K562 (cell line): Measurements from ENCODE around the gene ARHGAP26. TPM values are rescaled to one million over a fixed set of nuclear protein-coding genes. Genes with fewer than 3 reads are reported as not detected.

Experiments used
- ATAC-seq: fragments of 200-7000 bp; cut with Tn5 transposase; 3 replicates; pipeline ENCODE4 v1.9.1; 2020; ENCODE audit warnings: moderate library complexity
- BruUV-seq: library from RNA; stranded (reverse); fragments of 400-500 nt; replicated peaks from 2 replicates; lab custom pipeline; 2021; lab: Mats Ljungman, UMichigan
- CTCF ChIA-PET: fragments of 300-600 bp; formaldehyde crosslinking; extraction: SDS; loops from one replicate; lab custom pipeline; 2021; ENCODE audit warnings: low intra/inter-chr PET ratio; lab: Yijun Ruan, JAX
- POLR2A ChIA-PET: fragments of 300-600, 350-650 bp; sonication (Branson Sonifier 250); formaldehyde crosslinking; extraction: SDS; loops from one replicate; lab custom pipeline; 2021; ENCODE audit warnings: antibody characterized with exemption, inconsistent platforms; lab: Yijun Ruan, JAX
- DNase-seq, 4 experiments: peaks; one replicate each; pipeline versions ENCODE4 v3.0.0 to v3.0.0-alpha.2; 2011 to 2018; ENCODE audit warnings: low spot score in 3 of 4, mixed read lengths in 3 of 4; ENCODE audit errors: extremely low read depth in 1 of 4
- FAIRE-seq: peaks from 2 replicates; lab custom pipeline; 2011; peaks lifted over from hg19 to GRCh38; lab: Jason Lieb, UNC
- H2AFZ ChIP-seq: 2 replicates; pipeline ENCODE4 v1.6.0; 2011; ENCODE audit warnings: low read depth, low read length, control low read depth, inconsistent platforms
- H3K27ac ChIP-seq: fragments of 200-600 bp; 3 replicates; pipeline ENCODE4 v1.8.0; 2011; ENCODE audit warnings: low read depth, mild to moderate bottlenecking, control low read depth, inconsistent platforms, low read length, moderate library complexity, mixed read lengths; ENCODE audit errors: extremely low read depth
- H3K27me3 ChIP-seq, 2 experiments: fragments of 300-600 bp in 1 of 2; 2 replicates in 1 of 2; 3 replicates in 1 of 2; pipeline versions ENCODE4 v1.6.0 to v1.8.0; 2011; ENCODE audit warnings: inconsistent platforms in 2 of 2, low read length in 2 of 2, mild to moderate bottlenecking in 1 of 2, mixed read lengths in 1 of 2, moderate library complexity in 1 of 2; ENCODE audit not compliant: control insufficient read depth in 2 of 2, insufficient read depth in 2 of 2
- H3K36me3 ChIP-seq: fragments of 300-600 bp; 3 replicates; pipeline ENCODE4 v1.8.0; 2011; ENCODE audit warnings: mild to moderate bottlenecking, low read length, inconsistent platforms; ENCODE audit not compliant: control insufficient read depth, insufficient read depth
- H3K4me1 ChIP-seq, 2 experiments: fragments of 200-600 bp in 1 of 2; replicated peaks in 1 of 2; 2 replicates in 1 of 2; 3 replicates in 1 of 2; pipeline versions ENCODE4 v1.5.1 to v1.8.0; 2011; ENCODE audit warnings: inconsistent platforms in 2 of 2, low read length in 2 of 2, mild to moderate bottlenecking in 1 of 2, mixed read lengths in 1 of 2, moderate library complexity in 1 of 2; ENCODE audit not compliant: control insufficient read depth in 2 of 2, insufficient read depth in 2 of 2
- H3K4me2 ChIP-seq: 2 replicates; pipeline ENCODE4 v1.6.1; 2011; ENCODE audit warnings: low read length, control low read depth, inconsistent platforms, mixed read lengths; ENCODE audit not compliant: insufficient read depth
- H3K4me3 ChIP-seq: fragments of 200-600 bp; sonication (generic), shearing (Covaris generic); 2 replicates; pipeline ENCODE4 v1.5.1; 2016; ENCODE audit warnings: control low read depth, inconsistent platforms
- H3K79me2 ChIP-seq: fragments of 200-600 bp; 3 replicates; pipeline ENCODE4 v1.8.0; 2011; ENCODE audit warnings: low read length, inconsistent platforms; ENCODE audit not compliant: control insufficient read depth, insufficient read depth
- H3K9ac ChIP-seq, 2 experiments: 2 replicates each; pipeline versions ENCODE4 v1.6.0 to v1.6.1; 2011; ENCODE audit warnings: low read depth in 2 of 2, low read length in 2 of 2, control low read depth in 1 of 2, inconsistent platforms in 1 of 2, mild to moderate bottlenecking in 1 of 2, mixed read lengths in 1 of 2; ENCODE audit not compliant: insufficient read depth in 1 of 2
- H3K9me1 ChIP-seq: one replicate; pipeline ENCODE4 v1.6.0; 2011; ENCODE audit warnings: inconsistent platforms, mild to moderate bottlenecking, low read length, moderate library complexity; ENCODE audit not compliant: control insufficient read depth, insufficient read depth
- H3K9me3 ChIP-seq: replicated peaks from 2 replicates; pipeline ENCODE4 v1.5.1; 2011; ENCODE audit warnings: low read depth, low read length, inconsistent platforms; ENCODE audit not compliant: control insufficient read depth, insufficient read depth
- H4K20me1 ChIP-seq: replicated peaks from 2 replicates; pipeline ENCODE4 v1.6.1; 2011; ENCODE audit warnings: low read length, inconsistent platforms, mixed read lengths; ENCODE audit not compliant: control insufficient read depth, insufficient read depth
- CBX1 ChIP-seq: sonication (generic); IDR thresholded peaks from 2 replicates; pipeline ENCODE4 v1.6.1; 2016; ENCODE audit warnings: antibody characterized with exemption, low read depth, mild to moderate bottlenecking
- ELF2 ChIP-seq: fragments of 250-450 bp; sonication (Bioruptor Pico); IDR thresholded peaks from 2 replicates; pipeline ENCODE4 v1.5.0; 2021; ENCODE audit warnings: mild to moderate bottlenecking
- MAFG ChIP-seq: fragments of 450-650 bp; conservative IDR thresholded peaks from 2 replicates; pipeline ENCODE4 v1.6.1; 2016; ENCODE audit warnings: missing genetic modification characterization, missing compliant biosample characterization
- MAZ ChIP-seq, 2 experiments: fragments of 450-650 bp in 1 of 2; sonication (generic) in 1 of 2; formaldehyde crosslinking; IDR thresholded peaks in 1 of 2; conservative IDR thresholded peaks in 1 of 2; 2 replicates each; pipeline versions ENCODE4 v1.4.0 to v1.5.0; 2020; ENCODE audit warnings: mild to moderate bottlenecking in 1 of 2, missing genetic modification reagents in 1 of 2
- SRSF9 ChIP-seq: fragments of 200-400 bp; formaldehyde crosslinking; IDR thresholded peaks from 2 replicates; pipeline ENCODE4 v1.6.1; 2017; ENCODE audit warnings: low read depth, low read length, borderline replicate concordance
- ZNF124 ChIP-seq: sonication (generic); formaldehyde crosslinking; IDR thresholded peaks from 2 replicates; pipeline ENCODE4 v1.8.1; 2022; ENCODE audit warnings: missing genetic modification reagents
- ZNF175 ChIP-seq: fragments of 200-800 bp; sonication (Bioruptor generic); IDR thresholded peaks from 2 replicates; pipeline ENCODE4 v1.6.1; 2016; ENCODE audit warnings: low read depth, mild to moderate bottlenecking, missing genetic modification characterization, missing compliant biosample characterization
- ZNF217 ChIP-seq: sonication (generic); formaldehyde crosslinking; IDR thresholded peaks from 2 replicates; pipeline ENCODE4 v1.8.0; 2022; ENCODE audit warnings: mild to moderate bottlenecking, missing genetic modification reagents
- ZNF57 ChIP-seq: fragments of 450-650 bp; formaldehyde crosslinking; IDR thresholded peaks from 2 replicates; pipeline ENCODE4 v1.4.0; 2020; ENCODE audit warnings: mild to moderate bottlenecking, moderate library complexity
- ZNF584 ChIP-seq: fragments of 200-800 bp; sonication (Bioruptor generic); IDR thresholded peaks from 2 replicates; pipeline ENCODE4 v1.6.1; 2016; ENCODE audit warnings: low read depth, mild to moderate bottlenecking, missing genetic modification characterization, missing compliant biosample characterization
- WGBS: fragments of 100-300 bp; shearing (Covaris generic); methylation state at CpG from one replicate; pipeline ENCODE4 v1.1.6; 2016; ENCODE audit warnings: low coverage, mixed read lengths; ENCODE audit not compliant: insufficient coverage; ENCODE audit errors: missing lambda C conversion rate; 5-methylcytosine and 5-hydroxymethylcytosine counted together
- in situ Hi-C: fragments of 300-500 bp; cut with MboI; formaldehyde crosslinking; loops from 4 replicates; pipeline ENCODE4 v1.15.0; 2018; ENCODE audit warnings: inconsistent platforms, mixed read lengths
- intact Hi-C: fragments of 100-400 bp; cut with micrococcal nuclease; formaldehyde crosslinking; loops from 2 replicates; pipeline ENCODE4 v1.14.2; 2022
- polyA plus RNA-seq, 8 experiments: library from polyadenylated mRNA; depleted of rRNA in 4 of 8; stranded (reverse) in 5 of 8; unstranded in 3 of 8; fragments of >200 nt; fragmentation: Nextera tagmentation in 2 of 8; fragmentation: Illumina TruSeq in 1 of 8; extraction: Ambion mirVana in 2 of 8; extraction: Trizol in 1 of 8; gene quantifications; 2 replicates each; pipeline versions ENCODE4 v1.2.1 to v1.2.3, GENCODE V29; 2011 to 2014; ENCODE audit warnings: inconsistent platforms in 1 of 8, missing spikeins in 1 of 8
- total RNA-seq, 7 experiments: library from RNA; depleted of rRNA in 6 of 7; stranded (reverse); fragments of >200 nt in 6 of 7; fragmentation: Illumina TruSeq in 2 of 7; extraction: Trizol in 2 of 7; gene quantifications; 2 replicates each; pipeline versions ENCODE4 v1.2.1 to v1.2.3, GENCODE V29; 2011 to 2021; ENCODE audit warnings: low replicate concordance in 1 of 7
- TF ChIP-seq, protein P1 (sequence below): fragments of 450-650 bp; formaldehyde crosslinking; IDR thresholded peaks from 2 replicates; pipeline ENCODE4 v1.4.0; 2022; ENCODE audit warnings: missing genetic modification characterization
- TF ChIP-seq, protein P2 (sequence below): sonication (generic); formaldehyde crosslinking; IDR thresholded peaks from 2 replicates; pipeline ENCODE4 v1.8.0; 2022; ENCODE audit warnings: mild to moderate bottlenecking, missing genetic modification reagents
- TF ChIP-seq, protein P3 (sequence below): fragments of 250-450 bp; sonication (Bioruptor Pico); IDR thresholded peaks from 2 replicates; pipeline ENCODE4 v1.5.0; 2021
- TF ChIP-seq, protein P4 (sequence below): fragments of 250-450 bp; sonication (Bioruptor Pico); IDR thresholded peaks from 2 replicates; pipeline ENCODE4 v1.4.0; 2020

Gene ARHGAP26
- total and polyA plus RNA-seq, 9 of the 15 experiments (the other 6 are each of a cell fraction or from before 2014, with no cell fraction given): 0.13 to 1.1 (median 0.55) TPM

DNA sequence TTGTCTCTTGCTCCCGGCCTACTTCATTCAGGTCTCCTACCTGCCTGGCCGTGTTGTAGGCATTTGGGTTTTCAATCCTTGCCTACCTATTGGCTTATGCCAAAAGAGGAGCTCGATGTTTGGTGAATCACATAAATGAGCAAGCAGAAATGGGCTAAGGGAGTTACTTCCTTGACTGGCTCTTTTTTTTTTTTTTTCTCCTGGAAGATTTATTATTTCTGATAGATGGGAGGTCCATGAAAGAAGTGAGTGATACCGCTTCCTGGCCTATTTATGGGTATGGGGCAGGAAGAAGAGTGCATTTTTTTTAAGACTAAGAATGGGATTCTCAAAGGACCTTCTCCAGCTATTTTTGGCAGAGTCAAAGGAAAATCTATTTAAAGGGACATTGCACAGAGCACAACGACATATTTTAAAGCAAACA lies 294.1 kb downstream of the ARHGAP26 start:
- intact Hi-C loops: no loop called here
- H3K9ac ChIP-seq: no peak overlapping the region
- no peak overlapping the region for H3K4me2 ChIP-seq
- no peak overlapping the region for H2AFZ ChIP-seq
- no peaks in the 10 kb centered on the region for H3K9me1 ChIP-seq
- H3K79me2 ChIP-seq: no peaks in the 10 kb centered on the region
- no peak for ATAC-seq
- CTCF ChIA-PET: no interaction called here
- no peaks in the 10 kb centered on the region for H4K20me1 ChIP-seq
- BruUV-seq: no TSS peak
- POLR2A ChIA-PET: interaction anchor here (0.7 kb wide), 1 partner anchor 20 kb away, joined by 3 read pairs; no protein-coding TSS in a partner anchor
- no peaks in the 10 kb centered on the region for H3K9me3 ChIP-seq
- peaks cover 5 to 15% of the 10 kb centered on the region in 2 experiments; a peak in 2 of 5 replicates for H3K27me3 ChIP-seq
- H3K27ac ChIP-seq: no peak overlapping the region
- no peak for FAIRE-seq
- in situ Hi-C loops: no loop called here
- H3K4me3 ChIP-seq: no peak overlapping the region
- no peaks in the 10 kb centered on the region; a peak in 1 of 5 replicates for H3K4me1 ChIP-seq
- 0% methylated on average over 5 of the region's 5 CpGs for WGBS
- H3K36me3 ChIP-seq: no peaks in the 10 kb centered on the region
- no peak for DNase-seq
- TF ChIP-seq ZNF175 (CRISPR knock-in tag) (0 out of 2 replicates have a peak, but pooled peaks have one; percentile 54), ZNF124 (CRISPR knock-in tag) (no peak), ZNF57 (CRISPR knock-in tag) (no peak), MAZ (CRISPR knock-in tag; conservative IDR thresholded peaks at IDR 0.05 in 1 of 2, IDR thresholded peaks at IDR 0.05 in 1 of 2) (no peak), ZNF217 (CRISPR knock-in tag) (no peak), ELF2 (CRISPR knock-in tag) (no peak), SRSF9 (no peak), ZNF584 (CRISPR knock-in tag) (no peak), MAFG (tag) (0 out of 2 replicates have a peak, but pooled peaks have one; percentile 7), CBX1 (no peak)
- TF ChIP-seq, protein P1, sequence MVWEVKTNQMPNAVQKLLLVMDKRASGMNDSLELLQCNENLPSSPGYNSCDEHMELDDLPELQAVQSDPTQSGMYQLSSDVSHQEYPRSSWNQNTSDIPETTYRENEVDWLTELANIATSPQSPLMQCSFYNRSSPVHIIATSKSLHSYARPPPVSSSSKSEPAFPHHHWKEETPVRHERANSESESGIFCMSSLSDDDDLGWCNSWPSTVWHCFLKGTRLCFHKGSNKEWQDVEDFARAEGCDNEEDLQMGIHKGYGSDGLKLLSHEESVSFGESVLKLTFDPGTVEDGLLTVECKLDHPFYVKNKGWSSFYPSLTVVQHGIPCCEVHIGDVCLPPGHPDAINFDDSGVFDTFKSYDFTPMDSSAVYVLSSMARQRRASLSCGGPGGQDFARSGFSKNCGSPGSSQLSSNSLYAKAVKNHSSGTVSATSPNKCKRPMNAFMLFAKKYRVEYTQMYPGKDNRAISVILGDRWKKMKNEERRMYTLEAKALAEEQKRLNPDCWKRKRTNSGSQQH: no peak
- TF ChIP-seq, protein P2, sequence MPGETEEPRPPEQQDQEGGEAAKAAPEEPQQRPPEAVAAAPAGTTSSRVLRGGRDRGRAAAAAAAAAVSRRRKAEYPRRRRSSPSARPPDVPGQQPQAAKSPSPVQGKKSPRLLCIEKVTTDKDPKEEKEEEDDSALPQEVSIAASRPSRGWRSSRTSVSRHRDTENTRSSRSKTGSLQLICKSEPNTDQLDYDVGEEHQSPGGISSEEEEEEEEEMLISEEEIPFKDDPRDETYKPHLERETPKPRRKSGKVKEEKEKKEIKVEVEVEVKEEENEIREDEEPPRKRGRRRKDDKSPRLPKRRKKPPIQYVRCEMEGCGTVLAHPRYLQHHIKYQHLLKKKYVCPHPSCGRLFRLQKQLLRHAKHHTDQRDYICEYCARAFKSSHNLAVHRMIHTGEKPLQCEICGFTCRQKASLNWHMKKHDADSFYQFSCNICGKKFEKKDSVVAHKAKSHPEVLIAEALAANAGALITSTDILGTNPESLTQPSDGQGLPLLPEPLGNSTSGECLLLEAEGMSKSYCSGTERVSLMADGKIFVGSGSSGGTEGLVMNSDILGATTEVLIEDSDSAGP (CRISPR knock-in tag): no peak
- TF ChIP-seq, protein P3, sequence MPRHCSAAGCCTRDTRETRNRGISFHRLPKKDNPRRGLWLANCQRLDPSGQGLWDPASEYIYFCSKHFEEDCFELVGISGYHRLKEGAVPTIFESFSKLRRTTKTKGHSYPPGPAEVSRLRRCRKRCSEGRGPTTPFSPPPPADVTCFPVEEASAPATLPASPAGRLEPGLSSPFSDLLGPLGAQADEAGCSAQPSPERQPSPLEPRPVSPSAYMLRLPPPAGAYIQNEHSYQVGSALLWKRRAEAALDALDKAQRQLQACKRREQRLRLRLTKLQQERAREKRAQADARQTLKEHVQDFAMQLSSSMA: no peak
- TF ChIP-seq, protein P4, sequence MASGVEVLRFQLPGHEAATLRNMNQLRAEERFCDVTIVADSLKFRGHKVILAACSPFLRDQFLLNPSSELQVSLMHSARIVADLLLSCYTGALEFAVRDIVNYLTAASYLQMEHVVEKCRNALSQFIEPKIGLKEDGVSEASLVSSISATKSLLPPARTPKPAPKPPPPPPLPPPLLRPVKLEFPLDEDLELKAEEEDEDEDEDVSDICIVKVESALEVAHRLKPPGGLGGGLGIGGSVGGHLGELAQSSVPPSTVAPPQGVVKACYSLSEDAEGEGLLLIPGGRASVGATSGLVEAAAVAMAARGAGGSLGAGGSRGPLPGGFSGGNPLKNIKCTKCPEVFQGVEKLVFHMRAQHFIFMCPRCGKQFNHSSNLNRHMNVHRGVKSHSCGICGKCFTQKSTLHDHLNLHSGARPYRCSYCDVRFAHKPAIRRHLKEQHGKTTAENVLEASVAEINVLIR (CRISPR knock-in tag): no peak
